ENCODE measurements around the gene IDH1.
A peak's percentile ranks its signal among the peaks of the same experiment; 100 is the strongest.
"Not testable (repeated sequence)": the region's sequence is repeated elsewhere in the genome, so short reads cannot be mapped to it uniquely, and the experiment has no call there.

The IDH1 gene

GRCh38 chr2:208254871-208255556 is at the start of gene IDH1:
IDH1 (minus strand) TSS chr2:208255071; CDS start chr2:208251551, 3,520 bp downstream.
- peak; percentile 90 for DNase-seq (ENCODE audit: low read depth)

DNA sequence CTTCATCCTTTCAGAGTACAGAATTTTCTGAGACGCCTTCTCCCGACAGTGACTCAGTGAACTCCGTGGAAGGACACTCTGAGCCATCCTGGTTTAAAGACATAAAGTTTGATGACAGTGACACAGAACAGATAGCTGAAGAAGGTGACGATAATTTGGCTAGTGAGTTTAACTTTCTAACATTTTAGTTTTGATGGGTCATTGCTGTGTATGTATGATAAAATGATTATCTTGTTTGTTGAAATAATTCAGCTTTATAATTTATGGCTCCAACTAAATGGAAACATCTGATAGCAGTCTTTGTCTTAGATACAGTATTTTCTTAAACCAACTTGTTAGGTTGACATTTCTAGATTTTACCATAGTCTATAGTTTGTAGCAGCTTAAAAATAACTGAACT is 49.3 kb upstream of the IDH1 start:
- DNase-seq (ENCODE audit: low read depth) = no peak

GRCh38 chr2:208300847-208301618 is 46.2 kb upstream of the IDH1 start:
- no peak for DNase-seq (ENCODE audit: low read depth)

DNA sequence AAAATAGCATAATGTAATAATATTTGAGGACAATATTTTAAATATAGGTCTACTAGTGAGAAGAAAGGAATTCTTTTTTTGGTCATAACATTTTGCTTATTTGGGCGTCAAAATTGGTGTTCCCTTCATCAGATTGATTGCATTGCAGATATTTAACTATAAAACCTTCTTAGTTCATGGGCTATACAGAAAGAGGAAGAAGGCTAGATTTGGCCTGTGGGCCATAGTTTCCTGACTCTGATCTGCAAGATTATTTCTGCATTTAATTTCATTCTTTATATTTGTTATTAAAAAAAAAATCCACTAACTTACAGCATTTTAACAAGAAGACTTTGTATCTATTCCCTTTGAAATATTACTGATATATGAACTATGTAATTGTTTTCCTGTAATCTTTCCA is 43.1 kb upstream of the IDH1 start:
- no peak for DNase-seq (ENCODE audit: low read depth)

DNA sequence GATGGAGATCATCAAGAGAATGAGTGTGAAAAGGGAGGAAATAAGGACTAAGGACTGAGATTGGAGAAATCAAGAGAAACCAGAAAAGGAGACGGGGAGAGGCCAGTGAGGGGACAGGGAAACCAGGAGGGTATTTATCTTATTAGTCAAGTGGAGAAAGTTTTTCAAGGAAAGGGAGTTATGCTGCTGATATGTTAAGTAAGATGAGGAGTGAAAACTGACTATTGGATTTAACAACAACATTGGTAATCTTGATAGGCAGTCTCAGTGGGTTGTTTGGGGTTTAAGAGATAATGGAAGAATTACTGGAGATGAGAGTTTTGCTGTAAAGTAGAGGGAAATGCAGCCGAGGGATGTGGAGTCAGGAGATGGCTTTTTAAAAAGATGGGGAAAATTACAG is 41.7 kb upstream of the IDH1 start:
- DNase-seq (ENCODE audit: low read depth) = no peak

- no peak for DNase-seq (ENCODE audit: low read depth)
Measured at GRCh38 chr2:208295834-208296233, 41.0 kb upstream of the IDH1 start.

- no peak for DNase-seq (ENCODE audit: low read depth)
Measured at GRCh38 chr2:208294482-208295024, 39.7 kb upstream of the IDH1 start.

DNA sequence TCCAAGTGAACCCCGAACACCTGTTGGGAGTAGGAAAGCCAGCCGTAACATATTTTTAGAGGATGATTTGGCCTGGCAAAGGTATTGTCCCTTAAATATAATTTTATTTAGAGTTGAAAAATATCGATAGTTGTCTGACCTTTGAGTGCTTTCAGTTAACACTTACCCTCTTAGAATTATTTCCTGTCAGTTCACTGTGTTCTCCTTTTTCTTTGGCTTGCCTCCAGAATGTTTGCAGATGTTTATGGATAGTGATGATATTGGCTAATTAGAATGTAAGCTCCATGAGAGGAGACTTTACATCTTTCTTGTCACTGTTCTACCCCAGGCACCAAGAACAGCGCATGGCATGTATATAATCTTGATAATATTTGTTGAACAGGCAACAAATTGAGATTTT is 31.0 kb upstream of the IDH1 start:
- no peak for DNase-seq (ENCODE audit: low read depth)

DNA sequence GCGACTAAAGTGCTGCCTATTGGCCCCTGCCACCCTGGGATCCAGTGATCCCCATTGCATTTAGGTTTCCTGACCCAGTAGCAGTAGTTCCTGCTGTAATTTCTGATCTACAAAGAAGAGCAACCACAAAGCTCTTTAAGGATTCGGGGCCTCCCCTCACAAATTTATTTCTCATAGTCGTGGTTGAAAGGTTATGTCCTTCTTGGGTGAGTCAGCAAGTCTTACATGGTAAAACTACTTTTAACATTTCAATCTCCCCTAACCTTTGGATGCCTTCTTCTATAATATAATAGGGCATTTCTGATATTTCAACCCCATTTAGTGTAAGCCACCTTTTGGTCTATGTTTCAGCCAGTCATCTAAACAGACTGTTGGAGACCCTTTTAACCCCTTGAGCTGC is 26.1 kb upstream of the IDH1 start:
- DNase-seq (ENCODE audit: low read depth) = peak; percentile 9

GRCh38 chr2:208280234-208280633 is 25.4 kb upstream of the IDH1 start:
- DNase-seq (ENCODE audit: low read depth) = no peak

DNA sequence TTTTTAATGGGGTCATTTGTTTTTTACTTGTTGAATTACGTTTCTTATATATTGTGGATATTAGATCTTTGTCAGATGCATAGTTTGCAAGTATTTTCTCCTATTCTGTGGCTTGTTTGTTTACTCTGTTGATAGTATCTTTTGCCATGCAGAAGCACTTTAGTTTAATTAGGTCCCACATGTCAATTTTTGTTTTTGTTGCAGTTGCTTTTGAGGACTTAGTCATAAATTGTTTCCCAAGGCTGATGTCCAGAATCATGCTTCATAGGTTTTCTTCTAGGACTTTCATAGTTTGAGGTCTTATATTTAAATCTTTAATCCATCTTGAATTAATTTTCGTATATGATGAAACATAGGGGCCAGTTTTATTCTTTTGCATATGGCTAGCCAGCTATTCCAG is 24.4 kb upstream of the IDH1 start:
- DNase-seq (ENCODE audit: low read depth) = no peak

DNA sequence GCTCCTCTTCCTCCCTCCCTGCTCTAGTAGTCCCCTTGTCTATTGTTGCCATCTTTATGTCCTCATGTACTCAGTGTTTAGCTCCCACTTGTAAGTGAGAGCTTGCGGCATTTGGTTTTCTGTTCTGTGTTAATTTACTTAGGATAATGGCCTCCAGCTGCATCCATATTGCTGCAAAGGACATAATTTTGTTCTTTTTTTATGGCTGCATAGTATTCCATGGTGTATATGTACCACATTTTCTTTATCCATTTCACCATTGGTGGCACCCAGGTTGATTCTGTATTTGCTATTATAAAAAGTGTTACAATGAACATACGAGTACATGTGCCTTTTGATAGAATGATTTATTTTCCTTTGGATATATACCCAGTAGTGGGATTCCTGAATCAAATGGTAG is 23.7 kb upstream of the IDH1 start:
- DNase-seq (ENCODE audit: low read depth) = no peak

DNA sequence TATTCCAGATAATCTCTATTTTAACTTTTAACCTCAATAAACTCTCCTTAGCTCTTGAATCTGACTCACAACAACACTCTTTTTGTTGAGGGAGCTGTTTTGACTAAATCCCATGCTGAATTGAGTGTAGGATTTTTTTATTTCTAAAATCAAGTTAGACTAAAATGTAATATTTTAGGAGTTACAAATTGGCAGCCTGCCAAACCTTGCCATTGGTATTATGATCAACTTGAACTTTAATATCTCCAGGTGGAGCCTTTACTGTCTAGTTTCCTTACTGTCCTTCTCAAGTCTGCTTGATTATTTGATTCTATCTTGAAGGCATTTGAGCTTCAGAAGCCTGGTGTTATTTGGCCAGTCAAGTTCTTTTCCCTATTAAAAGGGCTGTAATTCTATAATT is 19.9 kb upstream of the IDH1 start:
- DNase-seq (ENCODE audit: low read depth) = no peak

DNA sequence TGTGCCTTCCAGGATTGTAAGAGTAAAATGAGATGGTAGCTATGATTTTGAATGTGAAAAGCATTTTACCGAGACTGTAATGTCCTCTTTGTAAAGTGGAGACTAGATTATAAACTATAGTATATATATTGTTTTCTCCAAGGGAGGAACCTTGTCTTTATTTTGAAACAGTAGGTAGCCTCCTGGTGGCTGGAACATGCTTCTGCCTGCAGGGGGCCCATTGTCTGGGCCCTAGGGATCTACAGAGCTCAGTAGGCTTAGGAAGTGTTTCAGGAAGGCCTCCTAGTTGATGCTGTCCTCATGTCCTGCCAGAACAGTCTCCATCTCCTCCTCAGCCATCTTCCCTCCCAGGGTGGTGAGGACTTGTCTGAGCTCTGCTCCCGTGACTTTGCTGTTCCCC is 14.2 kb upstream of the IDH1 start:
- no peak for DNase-seq (ENCODE audit: low read depth)

- DNase-seq (ENCODE audit: low read depth) = no peak
Measured at GRCh38 chr2:208268156-208268952, 13.5 kb upstream of the IDH1 start.

DNA sequence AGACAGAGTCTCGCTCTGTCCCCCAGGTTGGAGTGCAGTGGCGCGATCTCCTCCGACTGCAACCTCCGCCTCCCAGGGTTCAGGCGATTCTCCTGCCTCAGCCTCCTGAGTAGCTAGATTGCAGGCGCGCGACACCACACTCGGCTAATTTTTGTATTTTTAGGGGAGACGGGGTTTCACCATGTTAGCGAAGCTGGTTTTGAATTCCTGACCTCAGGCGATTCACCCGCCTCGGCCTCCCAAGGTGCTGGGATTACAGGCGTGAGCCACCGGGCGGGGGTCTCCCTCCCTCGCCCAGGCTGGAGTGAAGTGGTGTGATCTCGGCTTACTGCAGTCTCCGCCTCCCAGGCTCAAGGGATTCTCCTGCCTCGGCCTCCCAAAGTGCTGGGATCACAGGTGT is 12.7 kb upstream of the IDH1 start:
- not testable (repeated sequence) for DNase-seq (ENCODE audit: low read depth)

DNA sequence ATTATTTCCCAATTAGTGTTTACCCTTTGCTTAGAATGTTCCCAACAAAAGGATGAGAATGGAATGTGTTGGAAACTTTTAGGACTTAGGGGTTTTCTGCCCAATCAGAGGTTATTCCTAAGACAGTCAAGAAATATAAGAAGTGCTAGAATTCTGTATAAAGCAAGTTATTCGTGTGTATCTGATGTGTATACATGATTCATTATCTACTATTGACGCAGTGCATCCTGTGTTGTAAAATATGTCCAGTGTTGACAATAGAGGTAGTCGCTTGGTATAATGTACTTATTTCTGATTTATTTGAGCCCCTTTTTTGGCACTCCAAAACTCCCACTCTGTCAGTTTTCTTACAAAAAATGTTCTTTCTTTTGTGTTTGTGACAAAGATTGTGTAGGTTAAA is 12.1 kb upstream of the IDH1 start:
- no peak for DNase-seq (ENCODE audit: low read depth)

GRCh38 chr2:208266553-208266893 is 11.7 kb upstream of the IDH1 start:
- no peak for DNase-seq (ENCODE audit: low read depth)

DNA sequence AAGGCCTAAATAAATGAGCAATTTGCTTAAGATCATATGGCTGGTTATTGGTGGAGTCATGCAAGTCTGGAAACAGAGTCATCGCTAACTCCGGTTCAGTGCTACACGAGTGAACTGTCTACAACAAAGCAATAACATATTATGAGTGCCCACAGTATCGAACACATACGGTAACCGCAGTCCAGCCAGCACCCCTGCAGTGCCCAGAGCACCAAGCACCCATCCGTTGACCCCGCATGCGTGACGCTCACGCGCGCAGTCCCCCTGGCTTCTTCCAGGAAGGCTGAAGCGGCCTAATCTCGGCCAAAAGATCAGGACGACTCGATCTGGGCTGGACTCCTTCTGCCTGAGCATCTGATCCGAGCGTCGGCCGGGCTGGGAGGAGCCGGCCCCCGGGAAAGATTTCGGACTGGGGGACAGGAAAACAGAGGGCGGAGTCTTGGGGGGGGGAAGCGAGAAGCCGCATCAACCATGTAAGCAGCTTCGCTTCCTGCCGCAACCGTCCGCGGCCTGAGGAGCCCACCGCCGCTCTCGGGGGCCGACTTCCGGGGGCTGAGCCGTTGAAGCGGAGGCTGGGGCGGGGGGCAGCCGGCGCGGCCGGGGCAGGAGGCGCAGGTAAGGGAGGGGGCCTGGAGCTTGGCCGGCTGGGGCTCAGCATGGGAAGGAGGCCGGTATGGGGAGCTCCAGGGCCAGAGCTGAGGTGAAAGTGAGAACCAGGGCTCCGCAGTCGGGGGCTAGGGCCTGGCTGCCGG is 11.1 kb upstream of the IDH1 start, which contains the start of gene PIKFYVE:
TSS of gene PIKFYVE (plus strand) at position 455 of the 752 bp plus-strand sequence. CDS start 5,265 bp downstream, outside the sequence.
- peak; percentile 98 for DNase-seq (ENCODE audit: low read depth)

DNA sequence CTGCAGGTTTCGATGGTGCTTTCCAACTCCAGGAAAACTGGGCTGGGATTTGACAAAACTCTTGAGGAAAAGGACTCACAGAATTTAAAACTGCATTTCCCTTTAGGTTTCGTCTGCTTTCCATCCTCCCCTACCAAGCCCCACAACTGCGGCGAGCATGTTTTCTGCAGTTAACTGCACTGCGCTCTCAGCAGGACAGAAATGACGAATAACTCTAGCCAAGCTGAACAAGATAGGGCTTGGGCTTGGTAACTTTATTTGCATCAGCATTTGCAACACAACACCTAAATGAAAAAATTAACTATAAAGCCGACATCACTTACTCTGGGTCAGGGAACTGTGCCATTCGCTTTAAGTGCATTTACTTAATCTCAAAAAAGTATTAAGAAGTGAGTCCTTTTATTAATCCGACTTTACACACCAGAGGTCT is 10.5 kb upstream of the IDH1 start:
- no peak for DNase-seq (ENCODE audit: low read depth)

Measured in fibroblast of the conjunctiva (primary cell).